GM12873 (cell line): ENCODE results near the gene CD1B.

ENCODE experiments used
- CTCF ChIP-seq: IDR thresholded peaks from 2 replicates; pipeline ENCODE4 v1.5.1; 2012; ENCODE audit warnings: low read depth, mild to moderate bottlenecking, moderate library complexity, low read length, control low read depth; ENCODE audit not compliant: insufficient read depth; ENCODE audit errors: missing control alignments

The CD1B gene

GRCh38 chr1:158323866-158324265 lies 7.5 kb downstream of the CD1B start:
- no peak for TF ChIP-seq CTCF

GRCh38 chr1:158311066-158311465 lies 20.3 kb downstream of the CD1B start:
- no peak for TF ChIP-seq CTCF

DNA sequence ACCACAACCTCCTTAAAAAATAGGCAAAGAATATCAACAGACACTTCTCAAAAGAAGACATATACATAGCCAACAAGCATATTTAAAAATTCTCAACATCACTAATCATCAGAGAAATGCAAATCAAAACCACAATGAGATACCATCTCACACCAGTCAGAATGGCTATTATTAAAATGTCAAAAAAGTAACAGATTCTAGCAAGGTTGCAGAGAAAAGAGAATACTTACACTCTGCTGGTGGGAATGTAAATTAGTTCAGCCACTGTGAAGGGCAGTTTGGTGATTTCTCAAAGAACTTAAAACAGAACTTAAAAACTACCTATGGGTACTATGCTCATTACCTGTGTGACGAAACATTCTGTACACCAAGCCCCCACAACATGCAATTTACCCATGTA lies 20.7 kb downstream of the CD1B start:
- no peak for TF ChIP-seq CTCF

DNA sequence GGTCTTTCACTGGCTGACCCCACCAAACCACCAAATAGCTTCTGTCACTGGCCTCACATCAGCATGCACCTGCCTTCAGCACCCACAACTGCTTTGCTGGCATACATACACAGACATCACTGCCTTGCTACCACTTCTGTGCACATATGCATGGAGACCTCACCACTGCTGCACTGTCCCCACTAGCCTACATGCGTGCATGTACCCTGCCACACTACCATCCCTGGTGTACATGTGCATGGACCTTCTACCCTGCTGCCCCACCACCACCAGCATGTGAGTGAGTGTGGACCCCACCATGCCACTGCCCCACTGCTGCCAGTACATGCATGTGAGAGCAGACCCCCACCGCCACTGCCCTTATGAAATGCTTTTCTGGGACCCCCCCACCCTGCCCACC lies 35.5 kb downstream of the CD1B start:
- TF ChIP-seq CTCF = no peak

DNA sequence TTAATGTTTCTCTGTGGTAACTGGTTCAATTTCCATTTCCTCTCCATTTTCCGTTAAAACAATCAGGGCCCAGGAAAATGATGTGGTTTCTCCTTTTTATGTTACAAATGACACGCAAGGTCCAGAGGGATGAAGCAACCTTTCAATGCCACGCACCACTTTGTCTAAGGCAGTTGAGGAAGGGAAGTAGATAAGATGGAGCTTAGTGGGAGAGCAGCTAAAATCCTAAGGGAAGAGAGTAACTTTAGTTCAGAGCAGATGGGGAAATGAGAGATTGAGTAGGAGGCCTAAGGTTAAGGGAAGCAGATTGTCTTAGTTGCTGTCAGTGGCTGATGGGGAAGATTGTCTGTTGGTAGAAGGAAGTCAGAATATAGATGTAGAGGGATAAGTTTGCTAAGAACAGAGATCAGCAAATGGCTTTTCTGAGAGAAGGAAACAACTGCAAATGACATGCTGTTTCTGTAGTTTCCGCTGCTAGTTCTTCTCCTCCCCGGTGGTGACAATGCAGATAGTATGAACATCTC lies 40.9 kb downstream of the CD1B start:
- no peak for TF ChIP-seq CTCF

- no peak for TF ChIP-seq CTCF
Measured at GRCh38 chr1:158289811-158290210, 41.5 kb downstream of the CD1B start, which contains the start of gene CD1C. Gene CD1C, plus strand, starts transcription at chr1:158289923. Its CDS starts 142 bp downstream, at chr1:158290065.

DNA sequence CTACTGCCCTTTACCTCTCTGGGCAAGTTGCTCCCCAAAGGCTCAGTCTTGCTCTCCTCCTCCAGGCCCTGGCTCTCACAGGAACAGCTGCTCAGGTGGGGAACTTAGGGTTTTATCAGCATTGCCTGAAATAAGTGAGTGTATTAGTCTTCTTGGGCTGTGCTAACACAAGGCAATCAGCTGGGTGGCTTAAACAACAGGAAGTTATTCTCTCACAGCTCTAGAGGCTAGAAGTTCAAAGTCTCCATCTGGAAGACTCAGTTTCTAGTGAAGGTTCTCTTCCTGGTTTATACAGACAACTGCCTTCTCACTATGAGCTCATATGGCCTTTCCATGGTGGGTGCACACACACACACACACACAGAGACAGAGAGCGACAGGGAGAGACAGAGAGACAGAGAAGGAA lies 44.4 kb downstream of the CD1B start:
- no peak for TF ChIP-seq CTCF
